ENCODE data around the gene KRTAP5-7.
"Not testable (repeated sequence)": the region's sequence is repeated elsewhere in the genome, so short reads cannot be mapped to it uniquely, and the experiment has no call there.

Gene KRTAP5-7

GRCh38 chr11:71526796-71527575, at the start of gene KRTAP5-7:
TSS of gene KRTAP5-7 (plus strand) at chr11:71527267. CDS start at chr11:71527301, 34 bp downstream.
- DNase-seq = not testable (repeated sequence)

GRCh38 chr11:71477641-71478527, 49.2 kb upstream of the KRTAP5-7 start:
- no peak for DNase-seq

GRCh38 chr11:71478528-71478840, 48.6 kb upstream of the KRTAP5-7 start:
- DNase-seq = no peak

- no peak for DNase-seq
These were observed 45.7 kb upstream of the KRTAP5-7 start for GRCh38 chr11:71481101-71481960.

- no peak for DNase-seq
These were observed 44.9 kb upstream of the KRTAP5-7 start for GRCh38 chr11:71482216-71482615.

- DNase-seq = no peak
These were observed 44.2 kb upstream of the KRTAP5-7 start for GRCh38 chr11:71482746-71483364.

GRCh38 chr11:71483692-71484091, 43.4 kb upstream of the KRTAP5-7 start:
- DNase-seq = no peak

- no peak for DNase-seq
These were observed 42.6 kb upstream of the KRTAP5-7 start for GRCh38 chr11:71484248-71485062.

GRCh38 chr11:71485063-71485399, 42.0 kb upstream of the KRTAP5-7 start:
- no peak for DNase-seq

GRCh38 chr11:71485466-71485865, 41.6 kb upstream of the KRTAP5-7 start:
- no peak for DNase-seq

GRCh38 chr11:71486320-71486719, 40.7 kb upstream of the KRTAP5-7 start:
- DNase-seq = no peak

- DNase-seq = no peak
These were observed 38.3 kb upstream of the KRTAP5-7 start for GRCh38 chr11:71488681-71489270.

- no peak for DNase-seq
These were observed 37.6 kb upstream of the KRTAP5-7 start for GRCh38 chr11:71489311-71490043.

GRCh38 chr11:71490044-71490730, 36.9 kb upstream of the KRTAP5-7 start:
- DNase-seq = no peak

GRCh38 chr11:71490731-71491390, 36.2 kb upstream of the KRTAP5-7 start:
- DNase-seq = no peak

GRCh38 chr11:71491531-71491930, 35.5 kb upstream of the KRTAP5-7 start:
- no peak for DNase-seq

GRCh38 chr11:71491940-71492339, 35.1 kb upstream of the KRTAP5-7 start:
- DNase-seq = no peak

GRCh38 chr11:71495286-71496230, 31.5 kb upstream of the KRTAP5-7 start:
- DNase-seq = no peak

Measured in NCI-H2107 (cell line).